Adrenal gland (tissue), 12 donors: ENCODE results near the gene HNRNPL. TPM values are rescaled to one million over a fixed set of nuclear protein-coding genes. Genes with fewer than 3 reads are reported as not detected.

Experiments used
- DNase-seq, 7 donors: peaks; one replicate each; pipeline ENCODE4 v3.0.0-alpha.2; 2019 to 2020
- H3K27ac ChIP-seq, 5 donors: fragments of 200-600 bp; sonication (generic) in 4 of 5; 1 replicate in 3 of 5; 2 replicates in 2 of 5; pipeline versions ENCODE4 v1.5.1 to v1.8.0; 2016 to 2020; ENCODE audit warnings: mild to moderate bottlenecking in 1 of 5
- H3K27me3 ChIP-seq: fragments of 200-600 bp; 2 replicates; pipeline ENCODE4 v1.8.0; 2021
- H3K36me3 ChIP-seq, 2 donors: fragments of 200-600 bp; replicated peaks in 1 of 2; 1 replicate in 1 of 2; 2 replicates in 1 of 2; pipeline versions ENCODE4 v1.5.1 to v1.8.0; 2018 to 2022
- H3K4me1 ChIP-seq, 2 donors: fragments of 200-600 bp; replicated peaks in 1 of 2; 1 replicate in 1 of 2; 2 replicates in 1 of 2; pipeline versions ENCODE4 v1.5.1 to v1.8.0; 2018 to 2021
- H3K4me3 ChIP-seq, 4 donors: fragments of 200-600 bp; sonication (generic) in 3 of 4; one replicate each; pipeline ENCODE4 v1.5.1; 2016 to 2018
- H3K9me3 ChIP-seq, 3 donors: fragments of 200-600 bp; sonication (generic) in 1 of 3; replicated peaks in 1 of 3; 1 replicate in 2 of 3; 2 replicates in 1 of 3; pipeline versions ENCODE4 v1.5.1 to v1.8.0; 2016 to 2021
- CTCF ChIP-seq, 6 experiments: fragments of 450-650 bp in 4 of 6; fragments of 200-600 bp in 2 of 6; sonication (generic) in 1 of 6; IDR thresholded peaks; 1 replicate in 5 of 6; 2 replicates in 1 of 6; pipeline versions ENCODE4 v1.5.1 to v1.8.0; 2016 to 2021; ENCODE audit warnings: antibody characterized with exemption in 6 of 6, mild to moderate bottlenecking in 2 of 6, moderate library complexity in 1 of 6
- POLR2A ChIP-seq, 2 donors: fragments of 450-650 bp; IDR thresholded peaks; one replicate each; pipeline ENCODE4 v1.6.1; 2017; ENCODE audit warnings: antibody characterized with exemption in 2 of 2, mild to moderate bottlenecking in 2 of 2, moderate library complexity in 1 of 2
- WGBS, 4 donors: extraction: QIAGEN DNeasy Blood & Tissue Kit in 2 of 4; methylation state at CpG; one replicate each; pipeline versions ENCODE4 v1.1.5 to v1.1.7; 2013 to 2017; 5-methylcytosine and 5-hydroxymethylcytosine counted together
- intact Hi-C, 2 donors: fragments of 100-400 bp; cut with DNase I; formaldehyde crosslinking; loops; one replicate each; pipeline versions ENCODE4 v1.14.1 to v1.15.0; 2022 to 2023
- polyA plus RNA-seq, 3 donors: library from polyadenylated mRNA; stranded (reverse); fragments of 200-250 nt in 2 of 3; fragments of 350-450 nt in 1 of 3; fragmentation: Illumina TruSeq in 1 of 3; extraction: RNeasy Lipid Tissue Mini Kit (QIAGEN cat#74804) in 1 of 3; gene quantifications; one replicate each; pipeline ENCODE4 v1.2.3, GENCODE V29; 2013 to 2014
- total RNA-seq, 9 donors: library from RNA; depleted of rRNA in 4 of 9; stranded (reverse); fragments of >200 nt in 4 of 9; fragments of 120-200 nt in 1 of 9; fragmentation: NEBNext Ultra II Directional in 1 of 9; extraction: Animal tissue kit (Norgen Biotek cat#: 25700) in 1 of 9; gene quantifications; one replicate each; pipeline versions ENCODE4 v1.1.0 to v1.2.4, GENCODE V29; 2013 to 2023
- donor health status: healthy with polysubstance abuse.
- donor health status: Bipolar disorder and iron deficiency.
- donor health status: DM: yes; HTN: yes; CAD: no.
- donor health status: DM: no; HTN: no; CAD: no.
- donor health status: DM: no; HTN: no; CAD: no.
- donor health status: DM: yes; HTN: yes; CAD: no.

Gene HNRNPL
- total and polyA plus RNA-seq, 12 donors, result 133 to 295 (median 203) TPM

GRCh38 chr19:38880076-38880881 lies 30.5 kb upstream of the HNRNPL start:
- no peak overlapping the region for H3K27ac ChIP-seq
- no peaks in the 10 kb centered on the region for H3K9me3 ChIP-seq
- DNase-seq, result no peak
- H3K4me1 ChIP-seq, result no peaks in the 10 kb centered on the region
- WGBS, 4 donors, result 91 to 97% (median 95%) methylated on average over 15 to 19 of the region's 19 CpGs
- H3K4me3 ChIP-seq, result no peak overlapping the region
- TF ChIP-seq CTCF (IDR thresholded peaks at IDR 0.05), result no peak
- TF ChIP-seq POLR2A (IDR thresholded peaks at IDR 0.05), result no peak
- H3K27me3 ChIP-seq, result no peaks in the 10 kb centered on the region
- H3K36me3 ChIP-seq, result peaks cover 0 to 30% of the 10 kb centered on the region in 2 donors
- intact Hi-C loops, result no loop called here

DNA sequence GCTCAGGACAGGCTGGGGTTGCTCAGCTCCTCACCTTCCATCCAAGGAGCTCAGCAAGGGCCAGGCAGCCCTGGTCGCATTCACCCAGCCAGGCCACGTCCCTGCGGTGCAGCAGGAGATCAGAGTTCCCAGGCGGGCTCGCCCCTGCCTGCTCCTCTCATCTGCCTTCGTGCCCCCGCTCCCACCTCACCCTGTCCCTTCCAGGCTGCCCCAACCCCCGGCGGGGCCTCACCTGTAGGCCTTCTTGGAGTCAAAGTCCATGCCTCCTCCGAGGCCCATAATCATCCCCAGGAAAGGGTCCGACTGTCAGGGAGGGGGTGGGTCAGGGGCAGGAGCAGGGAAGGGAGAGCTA lies 29.6 kb upstream of the HNRNPL start:
- no peak overlapping the region for H3K27ac ChIP-seq
- no peak for DNase-seq
- no peaks in the 10 kb centered on the region for H3K4me1 ChIP-seq
- H3K9me3 ChIP-seq, result no peaks in the 10 kb centered on the region
- H3K4me3 ChIP-seq, result no peak overlapping the region
- H3K27me3 ChIP-seq, result no peaks in the 10 kb centered on the region
- peaks cover 0 to 30% of the 10 kb centered on the region in 2 donors for H3K36me3 ChIP-seq
- 89 to 95% (median 94%) methylated on average over 6 to 11 of the region's 11 CpGs for WGBS, 4 donors
- no peak for TF ChIP-seq POLR2A (IDR thresholded peaks at IDR 0.05)
- intact Hi-C loops, result no loop called here

DNA sequence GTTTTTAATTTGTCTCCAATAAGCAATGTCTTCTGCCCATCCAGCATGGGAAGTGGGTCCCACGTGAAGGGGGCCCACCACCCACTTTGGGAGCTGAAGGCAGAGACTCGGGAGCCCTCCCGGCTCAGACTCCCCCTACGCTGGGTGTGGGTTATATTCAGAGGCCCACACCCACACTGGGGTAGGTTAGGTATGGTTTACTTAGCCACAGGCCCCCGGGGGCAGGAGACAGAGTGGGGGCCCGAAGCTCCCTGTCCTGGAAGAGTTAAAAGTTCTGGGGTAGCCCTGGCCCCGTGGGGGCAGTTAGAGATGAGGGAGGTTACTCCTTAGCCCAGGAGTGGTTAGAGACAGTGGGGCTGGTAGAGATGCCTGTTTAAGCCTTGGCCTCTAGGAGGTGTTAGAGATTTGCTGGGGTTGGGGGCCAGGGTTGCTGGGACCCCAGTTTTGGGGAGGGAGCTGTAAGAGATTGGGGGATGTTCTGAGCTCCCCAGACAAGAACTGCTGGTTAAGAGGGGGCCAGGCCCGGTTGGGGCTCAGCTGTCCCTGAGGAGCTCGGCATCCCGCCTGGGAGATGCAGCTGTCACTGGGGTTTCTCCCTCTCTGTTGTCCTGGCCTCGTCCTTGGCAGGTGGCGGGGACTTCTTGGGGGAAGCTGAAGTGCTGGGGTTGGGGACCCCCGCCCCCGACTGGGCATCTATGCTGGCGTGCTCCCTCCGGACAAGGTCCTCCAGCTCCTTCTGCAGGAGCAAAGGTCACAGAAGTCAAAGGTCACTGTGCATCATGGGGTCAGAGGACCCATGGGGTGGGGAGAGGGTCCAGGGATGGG lies 29.0 kb upstream of the HNRNPL start:
- Histone ChIP-seq H3K27ac (peak overlapping the region in 1 of 5 donors; percentile 21), H3K36me3 (peaks cover 0 to 30% of the 10 kb centered on the region in 2 donors), H3K4me1 (no peaks in the 10 kb centered on the region), H3K27me3 (no peaks in the 10 kb centered on the region), H3K9me3 (no peaks in the 10 kb centered on the region), H3K4me3 (no peak overlapping the region)
- no peak for DNase-seq
- TF ChIP-seq POLR2A (IDR thresholded peaks at IDR 0.05) (no peak), CTCF (IDR thresholded peaks at IDR 0.05) (no peak)
- 80 to 84% (median 81%) methylated on average over 11 to 16 of the region's 16 CpGs for WGBS, 4 donors
- intact Hi-C loops, result no loop called here

- WGBS, 4 donors, result 48 to 64% (median 57%) methylated on average over 10 to 11 of the region's 11 CpGs
- no peaks in the 10 kb centered on the region for H3K27me3 ChIP-seq
- H3K4me1 ChIP-seq, result no peaks in the 10 kb centered on the region
- H3K4me3 ChIP-seq, result no peak within 1 kb of the TSS
- intact Hi-C loops, result no loop called here
- no peaks in the 10 kb centered on the region for H3K9me3 ChIP-seq
- TF ChIP-seq CTCF (IDR thresholded peaks at IDR 0.05) (no peak), POLR2A (IDR thresholded peaks at IDR 0.05) (no peak)
- peak within 1 kb of the TSS in 2 of 5 donors; percentile 21 to 22 for H3K27ac ChIP-seq
- DNase-seq, result no peak
- H3K36me3 ChIP-seq, result peaks cover 0 to 23% of the 10 kb centered on the region in 2 donors
These were observed 28.2 kb upstream of the HNRNPL start, which contains the start of gene RINL for GRCh38 chr19:38877781-38878574. Gene RINL, minus strand, starts transcription at chr19:38878275. Its CDS starts 1,533 bp downstream, at chr19:38876742.
